H9 (cell line): ENCODE results near the gene TBL3. TPM values are rescaled to one million over a fixed set of nuclear protein-coding genes. Genes with fewer than 3 reads are reported as not detected.

Experiments
- DNase-seq: peaks from one replicate; pipeline ENCODE4 v3.0.0-alpha.2; 2017
- H2AFZ ChIP-seq: one replicate; pipeline ENCODE4 v1.6.1; 2013; ENCODE audit warnings: mild to moderate bottlenecking, low read length, control low read depth, moderate library complexity
- H2AK5ac ChIP-seq: 2 replicates; pipeline ENCODE4 v1.6.1; 2013; ENCODE audit warnings: low read length, control low read depth, mixed read lengths; ENCODE audit not compliant: insufficient read length
- H2BK120ac ChIP-seq: one replicate; pipeline ENCODE4 v1.6.1; 2013; ENCODE audit warnings: low read depth, mild to moderate bottlenecking, low read length, control low read depth, inconsistent platforms; ENCODE audit not compliant: poor library complexity, severe bottlenecking
- H2BK12ac ChIP-seq: 2 replicates; pipeline ENCODE4 v1.6.1; 2013; ENCODE audit warnings: low read length, control low read depth, mixed read lengths, low read depth; ENCODE audit not compliant: insufficient read length
- H2BK15ac ChIP-seq: 2 replicates; pipeline ENCODE4 v1.6.1; 2013; ENCODE audit warnings: low read depth, low read length, control low read depth
- H2BK20ac ChIP-seq: one replicate; pipeline ENCODE4 v1.6.1; 2013; ENCODE audit warnings: low read depth, mild to moderate bottlenecking, low read length, control low read depth, inconsistent platforms; ENCODE audit not compliant: poor library complexity, severe bottlenecking
- H2BK5ac ChIP-seq: 2 replicates; pipeline ENCODE4 v1.6.1; 2013; ENCODE audit warnings: low read length, control low read depth, mixed read lengths; ENCODE audit not compliant: insufficient read length
- H3K14ac ChIP-seq: 2 replicates; pipeline ENCODE4 v1.6.1; 2013; ENCODE audit warnings: low read length, control low read depth; ENCODE audit not compliant: insufficient read depth
- H3K18ac ChIP-seq: 2 replicates; pipeline ENCODE4 v1.6.1; 2013; ENCODE audit warnings: low read depth, mild to moderate bottlenecking, mixed read lengths, low read length, control low read depth; ENCODE audit not compliant: insufficient read length
- H3K23ac ChIP-seq: 2 replicates; pipeline ENCODE4 v1.6.1; 2013; ENCODE audit warnings: low read length, control low read depth, mixed read lengths, low read depth; ENCODE audit not compliant: insufficient read length
- H3K23me2 ChIP-seq: 2 replicates; pipeline ENCODE4 v1.6.1; 2013; ENCODE audit warnings: low read depth, mild to moderate bottlenecking, mixed read lengths, low read length, control low read depth; ENCODE audit not compliant: insufficient read length, poor library complexity, severe bottlenecking
- H3K27ac ChIP-seq: 2 replicates; pipeline ENCODE4 v1.5.1; 2013; ENCODE audit warnings: low read length, control low read depth, mixed read lengths, low read depth; ENCODE audit not compliant: insufficient read length
- H3K27me3 ChIP-seq: 2 replicates; pipeline ENCODE4 v1.6.1; 2013; ENCODE audit warnings: low read length, control low read depth, inconsistent platforms; ENCODE audit not compliant: insufficient read depth
- H3K4ac ChIP-seq: 2 replicates; pipeline ENCODE4 v1.6.1; 2013; ENCODE audit warnings: low read depth, mild to moderate bottlenecking, control low read depth, inconsistent platforms, low read length, moderate library complexity
- H3K4me1 ChIP-seq: 2 replicates; pipeline ENCODE4 v1.6.1; 2013; ENCODE audit warnings: low read length, control low read depth, inconsistent platforms; ENCODE audit not compliant: insufficient read depth
- H3K4me2 ChIP-seq: 2 replicates; pipeline ENCODE4 v1.6.1; 2013; ENCODE audit warnings: low read length, control low read depth, mixed read lengths; ENCODE audit not compliant: insufficient read length, insufficient read depth
- H3K56ac ChIP-seq: 2 replicates; pipeline ENCODE4 v1.6.1; 2013; ENCODE audit warnings: low read depth, mild to moderate bottlenecking, mixed read lengths, low read length, control low read depth; ENCODE audit not compliant: insufficient read length
- H3K79me1 ChIP-seq: 2 replicates; pipeline ENCODE4 v1.6.1; 2013; ENCODE audit warnings: low read depth, mild to moderate bottlenecking, moderate library complexity, low read length, control low read depth, inconsistent platforms; ENCODE audit not compliant: insufficient read depth, poor library complexity, severe bottlenecking
- H3K79me2 ChIP-seq: 2 replicates; pipeline ENCODE4 v1.6.1; 2013; ENCODE audit warnings: low read length, control low read depth, inconsistent platforms; ENCODE audit not compliant: insufficient read depth
- H3K9ac ChIP-seq: 2 replicates; pipeline ENCODE4 v1.6.1; 2013; ENCODE audit warnings: low read length, control low read depth, mixed read lengths; ENCODE audit not compliant: insufficient read length; ENCODE audit errors: extremely low read depth
- H3K9me3 ChIP-seq: one replicate; pipeline ENCODE4 v1.6.1; 2013; ENCODE audit warnings: low read depth, low read length, inconsistent platforms; ENCODE audit not compliant: control insufficient read depth
- H3T11ph ChIP-seq: one replicate; pipeline ENCODE4 v1.6.1; 2013; ENCODE audit warnings: mild to moderate bottlenecking, low read length, control low read depth, inconsistent platforms
- H4K20me1 ChIP-seq: one replicate; pipeline ENCODE4 v1.6.1; 2013; ENCODE audit not compliant: control insufficient read depth, insufficient read length, insufficient read depth
- H4K5ac ChIP-seq: 2 replicates; pipeline ENCODE4 v1.6.1; 2013; ENCODE audit warnings: low read depth, mild to moderate bottlenecking, mixed read lengths, low read length, control low read depth; ENCODE audit not compliant: insufficient read length
- H4K8ac ChIP-seq: replicated peaks from 2 replicates; pipeline ENCODE4 v1.6.1; 2013; ENCODE audit warnings: low read length, control low read depth, mixed read lengths, low read depth; ENCODE audit not compliant: insufficient read length
- H4K91ac ChIP-seq: 2 replicates; pipeline ENCODE4 v1.6.1; 2013; ENCODE audit warnings: low read depth, mild to moderate bottlenecking, moderate library complexity, mixed read lengths, low read length, control low read depth; ENCODE audit not compliant: insufficient read length
- H3K27ac Mint-ChIP-seq, 3 experiments: 2 replicates in 2 of 3; 3 replicates in 1 of 3; pipeline ENCODE4 v1.8.0; 2020 to 2021; ENCODE audit warnings: mixed read lengths in 3 of 3, mild to moderate bottlenecking in 1 of 3, moderate library complexity in 1 of 3
- H3K27me3 Mint-ChIP-seq: 2 replicates; pipeline ENCODE4 v1.8.0; 2021; ENCODE audit warnings: low read depth, mild to moderate bottlenecking, moderate library complexity, mixed read lengths
- H3K36me3 Mint-ChIP-seq, 3 experiments: 2 replicates in 2 of 3; 3 replicates in 1 of 3; pipeline ENCODE4 v1.8.0; 2020 to 2021; ENCODE audit warnings: low read depth in 3 of 3, mixed read lengths in 3 of 3; ENCODE audit not compliant: insufficient read depth in 1 of 3
- H3K4me1 Mint-ChIP-seq, 2 experiments: 2 replicates each; pipeline ENCODE4 v1.8.0; 2020; ENCODE audit warnings: mixed read lengths in 2 of 2
- H3K4me3 Mint-ChIP-seq, 2 experiments: 2 replicates in 1 of 2; 3 replicates in 1 of 2; pipeline ENCODE4 v1.8.0; 2020 to 2021; ENCODE audit warnings: mild to moderate bottlenecking in 2 of 2, mixed read lengths in 2 of 2, moderate library complexity in 1 of 2
- H3K9me3 Mint-ChIP-seq, 2 experiments: 2 replicates in 1 of 2; 3 replicates in 1 of 2; pipeline ENCODE4 v1.8.0; 2020; ENCODE audit warnings: mild to moderate bottlenecking in 2 of 2, mixed read lengths in 2 of 2, moderate library complexity in 1 of 2
- WGBS: extraction: QIAGEN DNeasy Blood & Tissue Kit; methylation state at CpG from one replicate; pipeline ENCODE4 v1.1.7; 2013; ENCODE audit warnings: missing lambda C conversion rate, low lambda C conversion rate, mixed read lengths; ENCODE audit not compliant: insufficient read length; ENCODE audit errors: extremely low coverage; 5-methylcytosine and 5-hydroxymethylcytosine counted together
- total RNA-seq: library from RNA; stranded (reverse); gene quantifications from 2 replicates; pipeline ENCODE4 v1.2.1, GENCODE V29; 2021
- TF ChIP-seq, protein P1 (sequence below): fragments of 200-600 bp; sonication (generic); conservative IDR thresholded peaks from 3 replicates; pipeline ENCODE4 v1.8.0; 2021; ENCODE audit warnings: antibody characterized with exemption, mild to moderate bottlenecking

The TBL3 gene
- total RNA-seq, 1 experiment from 2014 or later: 54.0 TPM

DNA sequence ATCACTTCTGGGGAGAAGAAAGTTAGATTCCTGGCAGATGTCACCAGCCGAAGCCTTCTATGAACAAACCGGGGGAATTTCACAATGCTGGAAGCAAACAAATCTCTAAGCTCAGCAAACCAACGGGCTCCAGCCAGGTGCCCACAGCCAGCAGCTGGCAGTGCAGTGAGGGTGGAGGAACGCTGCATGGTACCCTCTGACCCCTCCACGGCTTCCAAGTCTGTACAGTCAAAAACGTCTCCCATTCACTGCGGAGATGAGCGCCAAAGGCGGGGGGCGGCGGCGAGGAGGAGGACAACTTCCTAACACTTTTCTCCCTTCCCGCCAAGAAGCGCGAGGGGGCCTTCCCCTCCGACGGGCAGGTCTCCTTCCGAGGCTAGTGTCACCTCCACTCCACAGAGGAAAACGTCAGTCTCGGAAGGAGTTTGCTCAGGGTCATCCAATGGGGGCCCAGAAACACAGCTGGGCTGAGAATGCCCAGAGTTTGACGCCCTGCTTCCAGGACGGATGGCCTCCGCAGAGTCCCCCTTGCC is 36.8 kb downstream of the TBL3 start:
- Histone ChIP-seq H4K20me1 (no peaks in the 10 kb centered on the region), H2AFZ (no peak overlapping the region), H4K91ac (no peak overlapping the region), H2BK5ac (no peak overlapping the region), H2BK15ac (no peak overlapping the region), H3K23ac (no peak overlapping the region), H2BK12ac (no peak overlapping the region), H3K23me2 (peaks cover 11% of the 10 kb centered on the region), H3K9ac (peak overlapping the region; percentile 77), H3K79me2 (peaks cover 26% of the 10 kb centered on the region; the same call in 1 of the 2 replicates), H2BK20ac (no peak overlapping the region), H3K4me1 (peaks cover 6% of the 10 kb centered on the region; the same call in 1 of the 2 replicates), H4K8ac (no peak overlapping the region), H3T11ph (no peak overlapping the region), H3K18ac (no peak overlapping the region), H4K5ac (no peak overlapping the region), H3K27me3 (no peaks in the 10 kb centered on the region), H3K14ac (no peak overlapping the region), H3K4ac (no peak overlapping the region), H2BK120ac (no peak overlapping the region), H3K56ac (no peak overlapping the region), H3K27ac (no peak overlapping the region), H3K4me2 (peak overlapping the region; percentile 73), H2AK5ac (no peak overlapping the region), H3K9me3 (no peaks in the 10 kb centered on the region), H3K79me1 (peaks cover 21% of the 10 kb centered on the region)
- H3K27me3 Mint-ChIP-seq: no peaks in the 10 kb centered on the region; the same call in 1 of the 2 replicates
- H3K27ac Mint-ChIP-seq: no peak overlapping the region; a peak in 1 of 7 replicates
- peaks cover 22 to 36% of the 10 kb centered on the region in 2 experiments for H3K4me1 Mint-ChIP-seq
- peaks cover 5 to 16% (median 12%) of the 10 kb centered on the region in 3 experiments for H3K36me3 Mint-ChIP-seq
- no peak for DNase-seq
- TF ChIP-seq, protein P1, sequence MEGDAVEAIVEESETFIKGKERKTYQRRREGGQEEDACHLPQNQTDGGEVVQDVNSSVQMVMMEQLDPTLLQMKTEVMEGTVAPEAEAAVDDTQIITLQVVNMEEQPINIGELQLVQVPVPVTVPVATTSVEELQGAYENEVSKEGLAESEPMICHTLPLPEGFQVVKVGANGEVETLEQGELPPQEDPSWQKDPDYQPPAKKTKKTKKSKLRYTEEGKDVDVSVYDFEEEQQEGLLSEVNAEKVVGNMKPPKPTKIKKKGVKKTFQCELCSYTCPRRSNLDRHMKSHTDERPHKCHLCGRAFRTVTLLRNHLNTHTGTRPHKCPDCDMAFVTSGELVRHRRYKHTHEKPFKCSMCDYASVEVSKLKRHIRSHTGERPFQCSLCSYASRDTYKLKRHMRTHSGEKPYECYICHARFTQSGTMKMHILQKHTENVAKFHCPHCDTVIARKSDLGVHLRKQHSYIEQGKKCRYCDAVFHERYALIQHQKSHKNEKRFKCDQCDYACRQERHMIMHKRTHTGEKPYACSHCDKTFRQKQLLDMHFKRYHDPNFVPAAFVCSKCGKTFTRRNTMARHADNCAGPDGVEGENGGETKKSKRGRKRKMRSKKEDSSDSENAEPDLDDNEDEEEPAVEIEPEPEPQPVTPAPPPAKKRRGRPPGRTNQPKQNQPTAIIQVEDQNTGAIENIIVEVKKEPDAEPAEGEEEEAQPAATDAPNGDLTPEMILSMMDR: no peak
- peak overlapping the region; percentile 78 to 81 for H3K4me3 Mint-ChIP-seq
- H3K9me3 Mint-ChIP-seq: no peaks in the 10 kb centered on the region; a peak in 1 of 5 replicates
- no CpG with 5 or more reads among the region's 23 CpGs for WGBS
